CD1c-positive myeloid dendritic cell (primary cell): ENCODE measurements around the gene ZFAND4.
"Not testable (repeated sequence)": the region's sequence is repeated elsewhere in the genome, so short reads cannot be mapped to it uniquely, and the experiment has no call there.

Source experiments
- DNase-seq: peaks from one replicate; pipeline ENCODE4 v3.0.0-alpha.2; 2016; ENCODE audit errors: extremely low spot score

ZFAND4 gene

DNA sequence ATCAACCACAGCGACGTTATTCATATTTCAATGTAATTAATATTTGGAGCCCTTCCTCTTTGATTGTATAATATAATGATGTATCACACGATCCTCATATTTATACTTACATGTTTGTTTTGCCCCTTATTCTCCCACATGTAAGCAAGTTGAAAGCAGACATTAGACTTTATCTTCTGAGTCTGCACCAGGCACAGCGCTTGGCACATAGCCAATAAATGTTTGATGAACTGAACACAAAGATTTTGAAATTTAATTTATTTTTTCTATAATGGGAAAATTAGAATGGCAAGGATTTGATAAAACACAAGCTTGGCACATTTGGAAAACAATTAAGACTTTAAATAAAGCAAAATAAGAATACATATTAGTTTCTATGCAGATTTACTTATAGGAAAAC is 31.6 kb downstream of the ZFAND4 start:
- DNase-seq, result no peak

DNA sequence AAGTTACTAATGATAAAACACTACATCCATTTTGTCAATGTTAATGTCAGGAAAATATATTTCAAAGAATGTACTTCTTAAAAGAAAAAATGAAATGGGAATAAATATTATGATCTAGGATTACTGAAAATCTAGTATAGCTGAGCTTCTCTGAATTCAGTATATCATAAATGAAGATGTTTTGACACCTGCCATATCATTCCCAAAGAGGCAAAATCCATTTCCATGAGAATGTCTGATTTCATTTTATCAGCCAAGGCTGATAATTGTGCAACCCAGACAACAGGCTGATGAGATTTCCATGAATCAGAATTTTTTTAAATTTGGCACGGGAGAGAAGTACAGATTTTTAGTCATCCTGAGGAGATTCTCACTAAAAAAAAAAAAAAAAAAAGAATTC is 32.5 kb downstream of the ZFAND4 start:
- no peak for DNase-seq

DNA sequence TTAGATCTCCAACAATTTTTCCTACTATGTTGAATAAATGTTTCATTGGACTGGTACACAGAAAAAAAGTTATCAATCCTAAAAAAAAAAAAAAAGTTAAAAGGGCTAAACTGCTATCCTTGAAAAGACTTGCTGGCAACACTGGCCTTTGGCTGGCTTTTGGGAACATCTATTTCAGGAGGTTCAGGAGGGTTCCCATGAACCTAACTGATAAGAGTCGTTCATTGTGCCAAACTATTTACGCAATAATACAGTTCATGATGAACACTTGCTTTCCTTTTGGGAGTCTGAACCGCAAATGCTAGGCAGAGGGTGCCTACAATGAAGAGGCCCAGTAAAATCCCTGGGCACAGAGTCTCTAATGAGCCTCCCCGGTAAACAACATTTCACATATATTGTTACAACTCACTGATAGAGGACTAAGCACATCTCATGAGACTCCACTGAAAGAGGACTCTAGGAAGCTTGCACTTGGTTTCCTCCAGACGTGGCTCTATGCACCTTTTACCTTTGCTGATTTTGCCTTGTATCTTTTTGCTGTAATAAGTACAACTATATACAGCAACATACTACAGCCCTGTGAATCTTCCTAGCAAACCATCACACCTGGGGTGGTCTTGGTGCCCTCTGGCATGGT is 45.0 kb downstream of the ZFAND4 start:
- DNase-seq, result no peak

DNA sequence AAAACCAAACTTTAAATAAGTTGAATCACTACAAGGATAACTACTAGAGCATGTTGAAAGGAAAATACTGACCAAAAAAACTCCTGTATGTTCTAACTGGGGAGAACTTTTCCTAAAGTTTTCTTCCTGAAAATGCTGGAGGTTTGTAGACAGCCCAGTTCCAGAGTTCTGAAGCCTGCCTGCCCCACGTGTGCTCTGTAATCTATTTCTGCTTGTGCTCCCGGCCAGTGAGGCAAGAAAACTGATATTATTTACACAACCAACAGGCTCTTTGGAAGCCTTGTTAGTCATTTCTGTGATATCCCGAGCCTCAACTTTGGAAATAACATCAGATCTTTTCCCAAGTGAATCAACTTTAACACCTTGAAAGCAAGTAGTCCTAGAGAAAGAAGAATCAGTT is 46.7 kb downstream of the ZFAND4 start:
- no peak for DNase-seq

DNA sequence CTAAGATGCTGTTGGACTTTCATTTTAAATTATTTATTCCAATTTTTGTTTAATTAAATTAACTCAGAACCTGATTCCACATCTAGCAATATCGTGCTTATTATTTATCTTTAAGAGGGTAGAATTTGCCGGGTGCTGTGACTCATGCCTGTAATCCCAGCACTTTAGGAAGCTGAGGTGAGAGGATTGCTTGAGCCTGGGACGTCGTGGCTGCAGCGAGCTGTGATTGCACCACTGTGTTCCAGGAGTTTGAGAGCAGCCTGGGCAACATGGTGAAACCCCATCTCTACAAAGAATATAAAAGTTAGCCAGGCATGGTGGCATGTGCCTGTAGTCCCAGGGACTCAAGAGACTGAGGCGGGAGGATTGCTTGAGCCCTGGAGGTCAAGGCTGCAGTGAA is 47.8 kb downstream of the ZFAND4 start:
- no peak for DNase-seq

DNA sequence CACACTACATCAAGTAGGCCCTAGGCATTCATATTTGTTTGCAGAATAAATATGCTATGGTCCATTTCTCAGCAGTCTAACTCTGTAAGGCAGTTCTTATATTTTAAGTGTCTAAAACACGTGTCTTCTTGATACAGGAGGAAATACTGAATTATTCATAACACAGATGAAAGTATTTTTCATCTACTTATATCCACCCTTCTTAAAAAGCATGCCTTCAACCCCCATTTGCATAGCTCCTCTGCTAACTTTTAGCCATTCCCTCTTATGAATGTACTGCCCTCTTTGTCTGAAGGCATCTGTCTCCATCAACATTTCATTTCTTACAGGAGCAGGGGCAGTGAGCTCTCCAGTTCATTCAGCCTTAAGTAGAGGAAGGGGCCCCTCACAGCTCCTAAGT is 57.7 kb downstream of the ZFAND4 start:
- DNase-seq, result no peak

DNA sequence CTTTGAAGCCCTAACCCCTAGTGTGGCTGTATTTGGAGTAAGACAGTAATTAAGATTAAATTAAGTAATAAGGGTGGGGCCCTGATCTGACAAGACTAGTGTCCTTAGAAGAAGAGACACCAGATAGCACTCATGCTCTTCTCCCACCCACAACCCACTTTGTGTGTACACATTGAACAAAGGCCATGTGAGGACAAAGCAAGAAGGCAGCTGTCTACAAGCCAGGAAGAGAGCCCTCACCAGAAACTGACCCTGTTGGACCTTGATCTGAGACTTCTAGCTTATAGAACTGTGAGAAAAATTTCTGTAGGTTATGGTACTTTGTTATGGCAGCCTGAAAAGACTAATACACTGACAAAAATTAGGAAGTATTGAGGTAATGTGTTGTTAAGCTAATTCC is 59.8 kb downstream of the ZFAND4 start:
- no peak for DNase-seq

DNA sequence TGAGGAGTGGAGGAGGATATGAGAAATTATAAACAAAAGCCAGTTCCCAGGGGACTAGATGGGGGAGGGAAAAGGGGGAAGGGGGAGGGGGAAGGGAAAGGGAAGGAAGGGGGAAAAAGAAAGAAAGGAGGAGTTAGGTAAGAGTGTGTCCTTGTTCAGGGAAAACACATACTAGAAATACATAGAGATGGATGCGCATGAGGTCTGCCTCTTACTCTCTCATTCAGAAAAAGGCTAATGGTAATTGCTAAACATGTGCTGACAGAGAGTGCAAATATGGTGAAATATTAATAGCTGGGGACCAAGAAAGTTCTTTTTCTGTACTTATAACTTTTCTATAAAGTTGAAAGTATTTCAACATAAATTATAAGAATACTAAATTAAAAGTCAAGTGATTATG is 64.5 kb downstream of the ZFAND4 start:
- no peak for DNase-seq

DNA sequence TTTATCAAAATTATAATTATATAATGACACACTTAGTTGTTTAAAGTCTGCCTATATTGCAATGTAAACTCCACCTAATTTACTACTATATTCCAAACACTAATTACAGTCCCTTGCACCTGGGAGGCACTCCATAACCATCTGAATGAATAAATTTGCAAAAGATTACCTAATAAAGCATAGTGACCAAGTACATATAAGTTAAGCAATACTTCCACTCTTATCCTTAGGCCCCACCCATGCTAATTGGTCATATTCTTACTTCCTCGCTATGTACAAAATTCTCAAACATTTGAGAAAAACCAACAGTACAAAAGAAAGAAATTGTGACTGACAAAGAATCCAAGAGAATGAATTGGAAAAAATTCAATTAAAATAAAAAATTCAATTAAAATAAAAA is 65.3 kb downstream of the ZFAND4 start:
- peak; percentile 14 for DNase-seq

DNA sequence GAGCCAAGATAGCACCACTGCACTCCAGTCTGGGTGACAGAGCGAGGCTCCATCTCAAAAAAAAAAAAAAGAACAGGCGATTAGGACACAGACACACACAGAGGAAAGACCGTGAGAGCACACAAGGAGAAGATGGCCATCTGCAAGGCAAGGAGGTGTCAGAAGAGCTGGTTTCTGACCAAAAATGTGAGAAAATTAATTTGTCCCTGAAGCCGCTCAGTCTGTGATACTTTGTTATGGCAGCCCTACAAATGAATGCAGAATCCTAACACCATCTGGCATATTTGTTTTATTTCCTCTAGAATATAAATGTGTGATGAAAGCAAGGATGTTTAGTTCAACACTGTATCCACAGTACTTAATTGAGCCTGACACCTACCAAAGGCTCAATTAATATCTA is 69.7 kb downstream of the ZFAND4 start:
- no peak for DNase-seq

DNA sequence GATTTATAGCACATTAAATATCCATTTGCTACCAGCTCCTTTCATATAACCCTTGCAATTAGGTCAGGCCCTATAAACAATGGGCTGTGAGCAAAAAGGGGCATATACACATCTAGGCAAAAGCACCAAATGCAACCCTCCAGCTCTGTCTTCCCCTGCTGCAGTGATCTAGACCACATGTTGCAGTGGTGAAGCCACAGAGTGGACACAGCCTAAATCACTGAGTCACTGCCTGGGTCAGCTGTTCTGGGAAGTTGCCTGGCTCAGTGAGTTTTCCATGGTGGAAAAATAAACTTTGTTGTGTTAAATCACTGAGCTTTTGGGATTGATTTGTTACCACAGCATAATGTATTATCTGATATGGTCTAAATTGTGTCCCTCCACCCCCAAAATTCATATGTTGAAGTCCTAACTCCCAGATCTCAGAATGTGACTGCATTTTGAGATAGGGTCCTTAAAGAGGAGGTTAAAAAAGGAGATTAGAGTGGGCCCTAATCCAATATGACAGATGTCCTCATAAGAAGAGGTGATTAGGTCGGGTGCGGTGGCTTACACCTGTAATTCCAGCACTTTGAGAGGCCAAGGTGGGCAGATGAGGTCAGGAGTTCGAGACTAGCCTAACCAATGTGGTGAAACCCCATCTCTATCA is 70.4 kb downstream of the ZFAND4 start:
- no peak for DNase-seq

DNA sequence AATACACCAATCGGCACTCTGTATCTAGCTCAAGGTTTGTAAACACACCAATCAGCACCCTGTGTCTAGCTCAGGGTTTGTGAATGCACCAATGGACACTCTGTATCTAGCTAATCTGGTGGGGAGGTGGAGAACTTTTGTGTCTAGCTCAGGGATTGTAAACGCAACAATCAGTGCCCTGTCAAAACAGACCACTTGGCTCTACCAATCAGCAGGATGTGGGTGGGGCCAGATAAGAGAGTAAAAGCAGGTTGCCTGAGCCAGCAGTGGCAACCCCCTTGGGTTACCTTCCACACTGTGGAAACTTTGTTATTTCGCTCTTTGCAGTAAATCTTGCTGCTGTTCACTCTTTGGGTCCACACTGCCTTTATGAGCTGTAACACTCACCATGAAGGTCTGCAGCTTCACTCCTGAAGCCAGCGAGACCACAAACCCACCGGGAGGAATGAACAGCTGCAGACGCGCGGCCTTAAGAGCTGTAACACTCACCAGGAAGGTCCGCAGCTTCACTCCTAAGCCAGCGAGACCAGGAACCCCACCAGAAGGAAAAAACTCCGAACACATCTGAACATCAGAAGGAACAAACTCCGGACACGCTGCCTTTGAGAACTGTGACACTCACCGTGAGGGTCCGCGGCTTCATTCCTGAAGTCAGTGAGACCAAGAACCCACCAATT is 71.2 kb downstream of the ZFAND4 start:
- not testable (repeated sequence) for DNase-seq

DNA sequence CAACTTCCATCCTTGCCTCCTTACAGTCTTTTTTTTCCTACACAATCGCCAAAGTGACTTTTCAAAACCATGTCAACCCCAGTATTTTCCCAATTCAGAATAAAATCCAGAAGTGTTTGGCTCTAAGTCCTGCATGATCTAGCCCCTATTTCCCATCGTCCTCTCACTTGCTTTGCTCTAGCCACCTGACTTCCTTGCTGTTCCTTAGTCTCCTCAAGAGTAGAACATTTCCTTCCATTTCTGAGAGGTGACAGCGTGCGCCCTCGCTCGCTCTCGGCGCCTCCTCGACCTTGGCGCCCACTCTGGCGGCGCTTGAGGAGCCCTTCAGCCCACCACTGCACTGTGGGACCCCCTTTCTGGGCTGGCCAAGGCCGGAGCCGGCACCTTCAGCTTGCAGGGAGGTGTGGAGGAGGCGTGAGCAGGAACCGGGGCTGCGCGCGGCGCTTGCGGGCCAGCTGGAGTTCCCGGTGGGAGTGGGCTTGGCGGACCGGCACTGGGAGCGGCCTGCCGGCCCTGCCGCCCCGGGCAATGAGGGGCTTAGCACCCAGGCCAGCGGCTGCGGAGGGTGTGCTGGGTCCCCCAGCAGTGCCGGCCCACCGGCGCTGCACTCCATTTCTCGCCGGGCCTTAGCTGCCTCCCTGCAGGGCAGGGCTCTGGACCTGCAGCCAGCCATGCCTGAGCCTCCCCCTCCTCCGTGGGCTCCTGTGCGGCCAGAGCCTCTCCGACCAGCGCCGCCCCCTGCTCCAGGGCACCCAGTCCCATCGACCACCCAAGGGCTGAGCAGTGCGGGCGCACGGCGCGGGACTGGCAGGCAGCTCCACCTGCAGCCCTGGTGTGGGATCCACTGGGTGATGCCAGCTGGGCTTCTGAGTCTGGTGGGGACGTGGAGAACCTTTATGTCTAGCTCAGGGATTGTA is 72.0 kb downstream of the ZFAND4 start:
- DNase-seq, result not testable (repeated sequence)

DNA sequence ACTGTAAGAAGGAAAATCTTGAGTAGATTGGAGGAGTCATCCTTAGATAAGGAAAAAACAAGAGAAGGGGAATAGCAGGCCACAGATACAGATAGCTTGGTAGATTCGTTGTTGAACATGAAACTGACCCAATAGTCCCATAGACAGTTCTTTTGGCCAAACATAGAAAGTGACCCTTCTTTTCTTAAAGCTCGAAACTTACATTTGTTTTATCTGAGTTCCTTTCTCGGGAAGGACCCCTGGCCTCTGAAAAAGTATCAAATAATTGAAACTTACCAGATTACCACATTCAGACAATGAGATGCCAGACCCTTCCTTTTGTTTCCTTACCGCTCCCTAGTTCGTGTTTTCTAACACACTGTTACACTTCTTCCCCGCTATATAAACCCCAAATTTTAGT is 72.9 kb downstream of the ZFAND4 start:
- no peak for DNase-seq

DNA sequence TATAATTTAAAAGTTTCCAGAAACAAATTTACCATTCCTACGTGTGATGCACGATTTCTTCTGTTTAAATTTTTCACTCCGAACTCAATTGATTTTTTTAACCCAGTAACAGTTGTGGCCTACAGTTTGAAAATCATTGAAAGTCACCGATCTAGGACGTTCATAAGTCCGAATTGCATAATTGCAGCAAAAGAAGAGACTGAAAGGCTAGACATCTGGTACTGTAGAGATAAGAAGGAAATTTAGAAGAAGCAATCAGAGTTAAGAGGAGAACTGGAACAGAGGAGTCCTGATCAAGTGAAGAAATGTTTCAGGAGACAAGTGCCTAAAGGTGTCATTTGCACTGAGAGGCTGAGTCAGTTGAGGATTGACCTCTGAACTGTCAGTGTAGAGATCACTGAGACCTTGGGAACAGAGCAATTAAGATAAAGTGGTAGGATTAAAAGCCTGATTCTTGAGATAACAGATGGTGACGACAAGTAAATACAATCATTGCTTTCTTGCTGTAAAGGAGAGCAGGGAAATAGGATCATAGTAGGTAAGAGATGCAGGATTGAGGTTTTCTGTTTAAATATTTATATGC is 73.5 kb downstream of the ZFAND4 start:
- DNase-seq, result no peak

DNA sequence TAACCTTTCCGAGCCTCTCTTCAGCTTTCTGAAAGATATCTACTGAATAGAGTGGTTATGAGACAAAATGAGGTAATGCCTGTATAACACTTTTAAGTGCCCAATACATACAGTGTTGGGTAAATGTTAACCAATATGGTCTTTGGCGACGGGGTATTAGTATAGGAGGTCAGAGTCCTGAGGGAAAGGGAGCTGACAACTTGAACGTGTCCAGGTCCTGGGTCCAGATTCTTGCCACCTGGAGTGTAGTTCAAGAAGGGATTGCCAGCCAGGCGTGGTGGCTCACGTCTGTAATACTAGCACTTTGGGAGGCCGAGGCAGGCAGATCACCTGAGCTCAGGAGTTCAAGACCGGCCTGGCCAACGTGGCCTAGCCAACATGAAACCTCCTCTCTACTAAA is 76.0 kb downstream of the ZFAND4 start:
- DNase-seq, result no peak

DNA sequence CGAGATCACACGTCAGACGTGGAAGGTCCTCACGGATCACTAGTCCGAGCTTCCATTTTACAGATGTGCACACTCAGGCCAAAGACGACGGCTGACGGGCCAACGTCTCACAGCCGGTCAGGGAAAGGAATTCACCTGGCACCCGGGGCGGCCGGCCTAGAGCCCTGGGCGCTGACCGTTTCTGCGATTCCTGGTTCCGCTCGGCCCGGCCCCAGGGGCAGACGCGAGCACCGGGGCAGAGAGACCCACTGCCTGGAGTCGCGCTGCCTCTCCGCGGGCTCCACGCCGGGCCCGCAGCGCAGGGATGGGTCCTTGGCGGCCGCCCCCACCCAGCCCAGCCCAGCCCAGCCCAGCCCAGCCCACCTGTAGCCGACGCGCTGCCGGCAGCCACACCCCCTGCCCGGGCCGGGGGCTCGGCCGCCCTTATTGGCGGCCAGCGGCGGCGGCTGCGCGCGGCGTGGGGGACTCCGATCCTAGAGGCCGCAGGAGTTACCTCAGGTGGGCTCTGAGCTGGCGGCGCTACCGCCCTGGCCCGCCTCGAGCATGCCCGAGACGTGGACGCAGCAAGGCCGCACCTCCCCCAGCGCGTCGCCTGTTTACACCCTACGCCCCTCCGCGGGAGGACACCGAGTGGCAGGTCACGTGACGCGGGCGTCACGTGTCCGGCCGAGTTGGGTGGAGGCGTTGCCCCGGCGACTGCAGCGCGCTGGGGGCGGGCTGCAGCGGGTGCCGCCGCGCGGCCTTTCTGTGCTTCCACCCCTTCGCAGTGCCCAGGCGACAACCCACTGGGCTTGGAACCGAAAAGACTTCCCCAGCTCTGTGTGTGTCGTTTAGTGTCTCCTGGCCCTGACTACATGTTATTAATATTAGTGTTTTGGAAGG is 78.1 kb downstream of the ZFAND4 start:
- peak; percentile 95 for DNase-seq

DNA sequence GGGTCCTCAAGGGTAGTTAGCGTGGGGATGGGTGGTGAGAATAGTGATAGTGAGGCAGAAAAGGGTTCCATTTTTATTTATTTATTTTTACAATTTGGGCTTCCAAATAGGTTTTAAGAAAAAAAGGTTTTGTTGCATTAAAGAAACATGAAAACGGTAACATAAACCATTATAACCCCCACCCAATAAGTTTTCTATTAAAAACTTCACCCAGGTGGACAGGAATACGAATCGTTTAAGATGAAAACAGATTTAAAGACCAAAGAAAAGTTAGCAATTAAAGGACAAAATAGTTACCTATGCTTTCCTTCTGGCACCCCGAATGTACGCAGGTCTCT is 78.7 kb downstream of the ZFAND4 start:
- no peak for DNase-seq

DNA sequence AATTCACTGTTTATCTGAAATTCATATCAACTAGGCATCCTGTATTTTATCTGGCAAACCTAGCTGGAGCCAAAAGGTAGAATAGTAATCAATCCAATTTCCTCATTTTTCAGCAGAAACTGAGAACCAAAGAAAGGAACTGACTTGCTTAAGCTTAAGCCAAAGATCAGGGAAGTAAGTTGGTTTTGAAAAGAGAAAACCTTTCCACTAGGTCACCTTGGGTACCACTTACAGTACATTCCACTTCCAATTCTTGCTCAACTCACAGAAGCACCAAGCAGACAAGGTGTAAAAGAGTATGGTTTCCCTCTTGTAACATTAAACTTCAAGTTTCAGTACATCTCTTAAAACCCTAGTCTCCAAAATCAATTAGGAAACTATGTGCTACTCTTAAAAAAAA is 79.6 kb downstream of the ZFAND4 start:
- peak; percentile 67 for DNase-seq

DNA sequence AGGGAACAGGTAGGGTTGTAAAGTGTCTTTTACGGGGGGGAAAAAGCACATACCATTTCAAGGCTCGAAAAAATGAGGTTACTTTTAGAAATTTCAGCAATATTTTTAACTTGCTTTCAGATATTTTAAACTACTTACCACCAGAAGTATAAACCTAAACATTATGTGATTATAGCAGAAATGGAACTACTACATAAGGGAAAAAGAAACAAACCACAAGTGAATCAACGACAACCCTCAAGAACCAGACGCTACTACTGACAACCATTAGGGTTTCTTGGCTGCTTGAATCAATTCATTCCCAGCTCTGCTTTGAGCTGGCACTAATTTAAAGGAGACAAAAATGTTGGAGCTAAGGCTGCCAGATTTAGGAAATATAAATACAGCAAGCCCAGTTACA is 80.1 kb downstream of the ZFAND4 start:
- no peak for DNase-seq

DNA sequence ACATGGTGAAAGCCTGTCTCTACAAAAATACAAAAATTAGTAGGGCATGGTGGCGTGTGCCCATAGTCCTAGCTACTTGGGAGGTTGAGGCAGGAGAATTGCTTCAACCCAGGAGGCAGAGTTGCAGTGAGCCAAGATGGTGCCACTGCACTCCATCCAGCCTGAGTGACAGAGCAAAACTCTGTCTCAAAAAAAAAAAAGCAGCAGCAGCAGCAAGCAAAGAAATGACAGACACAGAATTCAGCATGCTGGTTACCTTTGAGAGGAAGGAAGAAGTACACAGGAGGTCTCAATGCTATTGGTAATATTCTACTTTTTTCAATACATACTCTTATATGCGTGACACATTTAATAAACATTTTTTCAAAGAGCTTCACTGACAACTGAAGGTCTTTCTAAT is 81.3 kb downstream of the ZFAND4 start:
- DNase-seq, result no peak
